HepG2 (cell line): ENCODE data around the gene PELI3. TPM values are rescaled to one million over a fixed set of nuclear protein-coding genes. Genes with fewer than 3 reads are reported as not detected.

ENCODE experiments used
- FOXP1 ChIP-seq, 2 experiments: fragments of 450-650 bp in 1 of 2; IDR thresholded peaks; 2 replicates each; pipeline ENCODE4 v1.6.1; 2017 to 2018; ENCODE audit warnings: antibody characterized with exemption in 1 of 2
- ZBTB40 ChIP-seq, 2 experiments: fragments of 450-650 bp in 1 of 2; sonication (generic) in 1 of 2; formaldehyde crosslinking in 1 of 2; IDR thresholded peaks; 2 replicates each; pipeline versions ENCODE4 v1.6.1 to v1.8.0; 2016 to 2022; ENCODE audit warnings: antibody characterized with exemption in 1 of 2, mild to moderate bottlenecking in 1 of 2, missing genetic modification reagents in 1 of 2
- ZHX2 ChIP-seq, 2 experiments: sonication (generic) in 1 of 2; formaldehyde crosslinking in 1 of 2; IDR thresholded peaks; 2 replicates each; pipeline versions ENCODE4 v1.6.1 to v1.9.0; 2014 to 2022; ENCODE audit warnings: antibody characterized with exemption in 1 of 2, borderline replicate concordance in 1 of 2, inconsistent platforms in 1 of 2, low read depth in 1 of 2, missing genetic modification reagents in 1 of 2
- ZNF883 ChIP-seq: sonication (generic); formaldehyde crosslinking; IDR thresholded peaks from 2 replicates; pipeline ENCODE4 v1.5.1; 2020; ENCODE audit warnings: mild to moderate bottlenecking, missing genetic modification reagents; ENCODE audit errors: not compliant biosample characterization
- polyA plus RNA-seq, 8 experiments: library from polyadenylated mRNA; depleted of rRNA in 3 of 8; stranded (reverse) in 7 of 8; unstranded in 1 of 8; fragments of >200 nt; fragmentation: Illumina TruSeq in 4 of 8; extraction: Trizol in 4 of 8; gene quantifications; 2 replicates each; pipeline versions ENCODE4 v1.2.1 to v1.2.3, GENCODE V29; 2011 to 2016; ENCODE audit warnings: low read depth in 4 of 8, missing spikeins in 1 of 8, mixed read lengths in 1 of 8; ENCODE audit not compliant: insufficient read depth in 1 of 8
- total RNA-seq, 5 experiments: library from RNA; depleted of rRNA; stranded (reverse); fragments of >200 nt; fragmentation: Illumina TruSeq; extraction: Trizol; gene quantifications; 2 replicates each; pipeline ENCODE4 v1.2.3, GENCODE V29; 2016; ENCODE audit warnings: low read depth in 1 of 5
- TF ChIP-seq, protein P1 (sequence below): sonication (generic); formaldehyde crosslinking; IDR thresholded peaks from 2 replicates; pipeline ENCODE4 v1.8.1; 2022; ENCODE audit warnings: mild to moderate bottlenecking, missing genetic modification reagents
- TF ChIP-seq, protein P2 (sequence below): sonication (generic); formaldehyde crosslinking; IDR thresholded peaks from 2 replicates; pipeline ENCODE4 v1.9.0; 2021; ENCODE audit warnings: missing genetic modification reagents, mild to moderate bottlenecking, borderline replicate concordance
- TF ChIP-seq, protein P3 (sequence below): sonication (generic); formaldehyde crosslinking; IDR thresholded peaks from 2 replicates; pipeline ENCODE4 v1.8.0; 2022; ENCODE audit warnings: missing genetic modification reagents, low read depth, mild to moderate bottlenecking, borderline replicate concordance

The PELI3 gene
- total and polyA plus RNA-seq, 2 of the 13 experiments (the other 11 are each of a cell fraction or from before 2014, with no cell fraction given), result 2.0 to 4.0 TPM

GRCh38 chr11:66421492-66422205 is 45.1 kb upstream of the PELI3 start (continued):
- TF ChIP-seq, protein P1, sequence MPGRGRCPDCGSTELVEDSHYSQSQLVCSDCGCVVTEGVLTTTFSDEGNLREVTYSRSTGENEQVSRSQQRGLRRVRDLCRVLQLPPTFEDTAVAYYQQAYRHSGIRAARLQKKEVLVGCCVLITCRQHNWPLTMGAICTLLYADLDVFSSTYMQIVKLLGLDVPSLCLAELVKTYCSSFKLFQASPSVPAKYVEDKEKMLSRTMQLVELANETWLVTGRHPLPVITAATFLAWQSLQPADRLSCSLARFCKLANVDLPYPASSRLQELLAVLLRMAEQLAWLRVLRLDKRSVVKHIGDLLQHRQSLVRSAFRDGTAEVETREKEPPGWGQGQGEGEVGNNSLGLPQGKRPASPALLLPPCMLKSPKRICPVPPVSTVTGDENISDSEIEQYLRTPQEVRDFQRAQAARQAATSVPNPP (CRISPR knock-in tag), result peak; percentile 100
- TF ChIP-seq ZBTB40 (IDR thresholded peaks at IDR 0.05) (peak; percentile 60), ZBTB40 (CRISPR knock-in tag; IDR thresholded peaks at IDR 0.05) (peak; percentile 99), ZNF883 (CRISPR knock-in tag) (peak; percentile 100), FOXP1 (IDR thresholded peaks at IDR 0.05) (no peak), FOXP1 (CRISPR knock-in tag; IDR thresholded peaks at IDR 0.05) (peak; percentile 99), ZHX2 (IDR thresholded peaks at IDR 0.05; ENCODE audit: low read depth) (0 out of 2 replicates have a peak, but pooled peaks have one; percentile 31), ZHX2 (CRISPR knock-in tag; IDR thresholded peaks at IDR 0.05; ENCODE audit: borderline replicate concordance) (peak; percentile 100)
- TF ChIP-seq, protein P2, sequence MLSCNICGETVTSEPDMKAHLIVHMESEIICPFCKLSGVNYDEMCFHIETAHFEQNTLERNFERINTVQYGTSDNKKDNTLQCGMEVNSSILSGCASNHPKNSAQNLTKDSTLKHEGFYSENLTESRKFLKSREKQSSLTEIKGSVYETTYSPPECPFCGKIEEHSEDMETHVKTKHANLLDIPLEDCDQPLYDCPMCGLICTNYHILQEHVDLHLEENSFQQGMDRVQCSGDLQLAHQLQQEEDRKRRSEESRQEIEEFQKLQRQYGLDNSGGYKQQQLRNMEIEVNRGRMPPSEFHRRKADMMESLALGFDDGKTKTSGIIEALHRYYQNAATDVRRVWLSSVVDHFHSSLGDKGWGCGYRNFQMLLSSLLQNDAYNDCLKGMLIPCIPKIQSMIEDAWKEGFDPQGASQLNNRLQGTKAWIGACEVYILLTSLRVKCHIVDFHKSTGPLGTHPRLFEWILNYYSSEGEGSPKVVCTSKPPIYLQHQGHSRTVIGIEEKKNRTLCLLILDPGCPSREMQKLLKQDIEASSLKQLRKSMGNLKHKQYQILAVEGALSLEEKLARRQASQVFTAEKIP (CRISPR knock-in tag), result peak; percentile 100
- TF ChIP-seq, protein P3, sequence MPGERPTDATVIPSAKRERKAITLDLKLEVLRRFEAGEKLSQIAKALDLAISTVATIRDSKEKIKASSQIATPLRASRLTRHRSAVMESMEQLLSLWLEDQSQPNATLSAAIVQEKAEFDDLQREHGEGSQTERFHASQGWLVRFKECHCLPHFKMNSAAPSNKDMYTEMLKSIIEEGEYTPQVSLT (CRISPR knock-in tag), result peak; percentile 100
